ENCODE data around the gene VDAC2.

- no peak for TF ChIP-seq EZH2phosphoT487 (IDR thresholded peaks at IDR 0.05; ENCODE audit: insufficient read depth, low read depth)
- no peak for TF ChIP-seq EZH2 (IDR thresholded peaks at IDR 0.05; ENCODE audit: insufficient read depth, poor library complexity, severe bottlenecking)
These were observed 53.2 kb downstream of the VDAC2 start for GRCh38 chr10:75263806-75264205.
